Endothelial cell (in vitro differentiated cells): Measurements from ENCODE around the gene WTAP. TPM values are rescaled to one million over a fixed set of nuclear protein-coding genes. Genes with fewer than 3 reads are reported as not detected.
"Not testable (repeated sequence)": the region's sequence is repeated elsewhere in the genome, so short reads cannot be mapped to it uniquely, and the experiment has no call there.

Experiments used
- DNase-seq: peaks from one replicate; pipeline ENCODE4 v3.0.0; 2021; ENCODE audit warnings: low spot score
- H3K27ac Mint-ChIP-seq: one replicate; pipeline ENCODE4 v1.8.0; 2021; ENCODE audit warnings: mixed read lengths, inconsistent platforms; ENCODE audit not compliant: unreplicated experiment
- H3K27me3 Mint-ChIP-seq: one replicate; pipeline ENCODE4 v1.8.0; 2021; ENCODE audit warnings: mild to moderate bottlenecking, moderate library complexity, mixed read lengths, inconsistent platforms; ENCODE audit not compliant: unreplicated experiment
- H3K36me3 Mint-ChIP-seq: one replicate; pipeline ENCODE4 v1.8.0; 2021; ENCODE audit warnings: mild to moderate bottlenecking, low read depth, mixed read lengths, inconsistent platforms; ENCODE audit not compliant: unreplicated experiment
- H3K4me1 Mint-ChIP-seq: one replicate; pipeline ENCODE4 v1.8.0; 2021; ENCODE audit warnings: mild to moderate bottlenecking, mixed read lengths, inconsistent platforms; ENCODE audit not compliant: unreplicated experiment
- H3K4me3 Mint-ChIP-seq: one replicate; pipeline ENCODE4 v1.8.0; 2021; ENCODE audit warnings: mild to moderate bottlenecking, mixed read lengths, inconsistent platforms; ENCODE audit not compliant: unreplicated experiment
- H3K9me3 Mint-ChIP-seq: one replicate; pipeline ENCODE4 v1.8.0; 2021; ENCODE audit warnings: mixed read lengths, inconsistent platforms; ENCODE audit not compliant: unreplicated experiment
- CTCF ChIP-seq: fragments of 200-600 bp; sonication (generic); IDR thresholded peaks from one replicate; pipeline ENCODE4 v1.5.0; 2021; ENCODE audit warnings: antibody characterized with exemption; ENCODE audit not compliant: unreplicated experiment
- total RNA-seq: library from RNA; stranded (reverse); fragmentation: NEBNext Ultra II Directional; extraction: Animal tissue kit (Norgen Biotek cat#: 25700); gene quantifications from one replicate; pipeline ENCODE4 v1.2.1, GENCODE V29; 2021; ENCODE audit not compliant: unreplicated experiment

Gene WTAP
- total RNA-seq, 1 donor from 2014 or later, result 95.4 TPM

- no peaks in the 10 kb centered on the region for H3K27me3 Mint-ChIP-seq
- peaks cover 5% of the 10 kb centered on the region for H3K9me3 Mint-ChIP-seq
- peak overlapping the region; percentile 91 for H3K27ac Mint-ChIP-seq
- H3K36me3 Mint-ChIP-seq, result peaks cover 16% of the 10 kb centered on the region
- TF ChIP-seq CTCF, result no peak
- H3K4me1 Mint-ChIP-seq, result peaks cover 19% of the 10 kb centered on the region
- DNase-seq, result peak; percentile 56
- H3K4me3 Mint-ChIP-seq, result peak overlapping the region; percentile 96
Measured at GRCh38 chr6:159727717-159728445, 575 bp downstream of the WTAP start.

GRCh38 chr6:159728531-159728964 lies 1.2 kb downstream of the WTAP start:
- peak overlapping the region; percentile 91 for H3K27ac Mint-ChIP-seq
- peak overlapping the region; percentile 96 for H3K4me3 Mint-ChIP-seq
- TF ChIP-seq CTCF, result no peak
- peaks cover 19% of the 10 kb centered on the region for H3K4me1 Mint-ChIP-seq
- no peak for DNase-seq
- no peaks in the 10 kb centered on the region for H3K9me3 Mint-ChIP-seq
- no peaks in the 10 kb centered on the region for H3K27me3 Mint-ChIP-seq
- H3K36me3 Mint-ChIP-seq, result peaks cover 11% of the 10 kb centered on the region

GRCh38 chr6:159729598-159730331 lies 2.5 kb downstream of the WTAP start:
- H3K27me3 Mint-ChIP-seq, result no peaks in the 10 kb centered on the region
- H3K4me1 Mint-ChIP-seq, result peaks cover 19% of the 10 kb centered on the region
- DNase-seq, result no peak
- H3K27ac Mint-ChIP-seq, result peak overlapping the region; percentile 32
- peaks cover 7% of the 10 kb centered on the region for H3K36me3 Mint-ChIP-seq
- H3K9me3 Mint-ChIP-seq, result no peaks in the 10 kb centered on the region
- H3K4me3 Mint-ChIP-seq, result no peak overlapping the region
- TF ChIP-seq CTCF, result no peak

- Mint-ChIP-seq H3K4me1 (peaks cover 19% of the 10 kb centered on the region), H3K9me3 (no peaks in the 10 kb centered on the region), H3K4me3 (peak overlapping the region; percentile 11), H3K27ac (no peak overlapping the region), H3K36me3 (peaks cover 7% of the 10 kb centered on the region), H3K27me3 (no peaks in the 10 kb centered on the region)
- no peak for DNase-seq
- no peak for TF ChIP-seq CTCF
Measured at GRCh38 chr6:159730332-159730676, 3.0 kb downstream of the WTAP start.

GRCh38 chr6:159732550-159732949 lies 5.2 kb downstream of the WTAP start:
- H3K27ac Mint-ChIP-seq, H3K9me3 Mint-ChIP-seq, DNase-seq, H3K4me3 Mint-ChIP-seq, H3K36me3 Mint-ChIP-seq, H3K27me3 Mint-ChIP-seq: not testable (repeated sequence)
- peaks cover 13% of the 10 kb centered on the region for H3K4me1 Mint-ChIP-seq

- not testable (repeated sequence) for H3K9me3 Mint-ChIP-seq, H3K36me3 Mint-ChIP-seq, H3K27me3 Mint-ChIP-seq, H3K4me1 Mint-ChIP-seq, H3K4me3 Mint-ChIP-seq, DNase-seq, H3K27ac Mint-ChIP-seq
Measured at GRCh38 chr6:159733395-159733794, 6.1 kb downstream of the WTAP start.
